8988T (cell line): ENCODE measurements around the gene KIRREL3.

Experiments used
- DNase-seq: peaks from one replicate; pipeline ENCODE4 v3.0.0; 2011

Gene KIRREL3

GRCh38 chr11:126497581-126498122 lies 502.9 kb downstream of the KIRREL3 start:
- DNase-seq: no peak

GRCh38 chr11:126496576-126497337 lies 503.8 kb downstream of the KIRREL3 start:
- DNase-seq: no peak

GRCh38 chr11:126495281-126496220 lies 505.0 kb downstream of the KIRREL3 start:
- no peak for DNase-seq

- DNase-seq: no peak
Observed at GRCh38 chr11:126494831-126495230, 505.7 kb downstream of the KIRREL3 start.

- no peak for DNase-seq
Observed at GRCh38 chr11:126492331-126493082, 508.1 kb downstream of the KIRREL3 start.

- DNase-seq: no peak
Observed at GRCh38 chr11:126491092-126491491, 509.5 kb downstream of the KIRREL3 start.

- DNase-seq: no peak
Observed at GRCh38 chr11:126489836-126490660, 510.5 kb downstream of the KIRREL3 start.

- DNase-seq: no peak
Observed at GRCh38 chr11:126488591-126489370, 511.8 kb downstream of the KIRREL3 start.

GRCh38 chr11:126487711-126488110 lies 512.9 kb downstream of the KIRREL3 start:
- DNase-seq: no peak

GRCh38 chr11:126485986-126486635 lies 514.5 kb downstream of the KIRREL3 start:
- no peak for DNase-seq

GRCh38 chr11:126485021-126485792 lies 515.4 kb downstream of the KIRREL3 start:
- no peak for DNase-seq

GRCh38 chr11:126484266-126484665 lies 516.3 kb downstream of the KIRREL3 start:
- DNase-seq: no peak

- no peak for DNase-seq
Observed at GRCh38 chr11:126483621-126484195, 516.9 kb downstream of the KIRREL3 start.

- DNase-seq: no peak
Observed at GRCh38 chr11:126482586-126483108, 517.9 kb downstream of the KIRREL3 start.

GRCh38 chr11:126481303-126481680 lies 519.3 kb downstream of the KIRREL3 start:
- DNase-seq: no peak

- DNase-seq: peak; percentile 92
Observed at GRCh38 chr11:126480410-126481302, 519.9 kb downstream of the KIRREL3 start.

- DNase-seq: no peak
Observed at GRCh38 chr11:126480015-126480409, 520.6 kb downstream of the KIRREL3 start.
